ENCODE measurements around the gene CCDC154. TPM values are rescaled to one million over a fixed set of nuclear protein-coding genes. Genes with fewer than 3 reads are reported as not detected.

Gene CCDC154
- total RNA-seq, 2 experiments from 2014 or later, result 0.85 to 1.1 TPM

- no peak for DNase-seq (ENCODE audit: low spot score)
- Histone ChIP-seq H3K79me2 (ENCODE audit: insufficient read depth, low read depth, low read length) (no peaks in the 10 kb centered on the region), H3K4me2 (ENCODE audit: low read length) (no peak overlapping the region), H3K27ac (ENCODE audit: low read depth, low read length, poor library complexity, severe bottlenecking) (no peak overlapping the region), H4K20me1 (ENCODE audit: insufficient read depth, low read length) (no peaks in the 10 kb centered on the region), H3K9me2 (ENCODE audit: insufficient read depth, low read length) (no peaks in the 10 kb centered on the region), H3K36me3 (ENCODE audit: insufficient read depth, low read length) (no peaks in the 10 kb centered on the region), H2AFZ (ENCODE audit: low read length) (no peak overlapping the region), H3K4me3 (ENCODE audit: low read depth, low read length, poor library complexity, severe bottlenecking) (no peak overlapping the region), H3K4me1 (ENCODE audit: insufficient read depth, low read length, poor library complexity, severe bottlenecking) (no peaks in the 10 kb centered on the region), H3K9me3 (ENCODE audit: low read length) (no peaks in the 10 kb centered on the region)
- POLR2A ChIA-PET, result no interaction called here
- CTCF ChIA-PET (ENCODE audit: unreplicated experiment), result no interaction called here
- TF ChIP-seq EZH2phosphoT487 (IDR thresholded peaks at IDR 0.05; ENCODE audit: borderline replicate concordance, low read depth, low read length) (no peak), CTCF (conservative IDR thresholded peaks at IDR 0.05; ENCODE audit: low read length) (no peak)
- no TSS peak for BruUV-seq (replicated peaks)
- intact Hi-C loops (cut with micrococcal nuclease; ENCODE audit: unreplicated experiment), result no loop called here
These were observed 7.5 kb downstream of the CCDC154 start for GRCh38 chr16:1436731-1437355.

GRCh38 chr16:1435921-1436697 lies 8.2 kb downstream of the CCDC154 start:
- Histone ChIP-seq H3K27ac (ENCODE audit: low read depth, low read length, poor library complexity, severe bottlenecking) (no peak overlapping the region), H3K9me3 (ENCODE audit: low read length) (no peaks in the 10 kb centered on the region), H3K36me3 (ENCODE audit: insufficient read depth, low read length) (no peaks in the 10 kb centered on the region), H3K4me2 (ENCODE audit: low read length) (no peak overlapping the region), H3K4me1 (ENCODE audit: insufficient read depth, low read length, poor library complexity, severe bottlenecking) (no peaks in the 10 kb centered on the region), H3K9me2 (ENCODE audit: insufficient read depth, low read length) (no peaks in the 10 kb centered on the region), H4K20me1 (ENCODE audit: insufficient read depth, low read length) (no peaks in the 10 kb centered on the region), H3K4me3 (ENCODE audit: low read depth, low read length, poor library complexity, severe bottlenecking) (no peak overlapping the region), H2AFZ (ENCODE audit: low read length) (no peak overlapping the region), H3K79me2 (ENCODE audit: insufficient read depth, low read depth, low read length) (no peaks in the 10 kb centered on the region)
- BruUV-seq (replicated peaks), result no TSS peak
- TF ChIP-seq EZH2phosphoT487 (IDR thresholded peaks at IDR 0.05; ENCODE audit: borderline replicate concordance, low read depth, low read length) (no peak), CTCF (conservative IDR thresholded peaks at IDR 0.05; ENCODE audit: low read length) (no peak)
- DNase-seq (ENCODE audit: low spot score), result no peak
- ChIA-PET POLR2A (no interaction called here), CTCF (ENCODE audit: unreplicated experiment) (no interaction called here)
- intact Hi-C loops (cut with micrococcal nuclease; ENCODE audit: unreplicated experiment), result no loop called here
